ENCODE results near the gene LBR.

LBR gene

DNA sequence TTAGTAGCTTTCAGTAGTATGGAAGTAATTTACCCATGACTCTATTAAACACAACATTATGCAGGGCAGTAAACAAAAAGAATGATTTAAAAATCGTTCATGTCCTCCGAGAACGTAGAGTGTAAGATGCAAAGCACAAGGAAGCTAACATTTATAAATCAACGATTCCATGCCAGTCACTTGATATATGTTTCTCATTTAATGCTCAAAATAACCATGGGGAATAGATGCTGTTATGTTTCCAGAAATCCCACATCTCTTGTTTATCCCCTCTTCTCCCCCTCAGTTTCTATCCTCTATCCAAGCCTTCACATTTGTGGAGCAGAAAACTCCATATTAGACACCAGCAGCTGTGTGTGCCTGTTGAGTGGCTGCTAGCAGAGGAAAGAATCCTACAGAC lies 52.8 kb downstream of the LBR start:
- no peak for DNase-seq (ENCODE audit: low read depth in 2 of 2)

DNA sequence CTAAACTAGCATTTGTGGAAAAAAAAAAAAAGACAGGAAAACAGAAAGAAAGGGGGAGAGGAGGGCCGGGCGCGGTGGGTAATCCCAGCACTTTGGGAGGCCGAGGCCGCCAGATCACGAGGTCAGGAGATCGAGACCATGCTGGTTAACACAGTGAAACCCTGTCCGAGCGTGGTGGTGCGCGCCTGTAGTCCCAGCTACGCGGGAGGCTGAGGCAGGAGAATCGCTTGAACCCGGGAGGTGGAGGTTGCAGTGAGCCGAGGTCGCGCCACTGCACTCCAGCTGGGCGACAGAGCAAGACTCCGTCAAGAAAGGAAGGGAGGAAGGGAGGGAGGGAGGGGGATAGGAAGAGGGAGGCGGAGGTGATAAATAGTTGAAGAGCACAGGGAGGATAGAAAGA lies 54.7 kb downstream of the LBR start:
- DNase-seq (ENCODE audit: low read depth in 2 of 2) = no peak

DNA sequence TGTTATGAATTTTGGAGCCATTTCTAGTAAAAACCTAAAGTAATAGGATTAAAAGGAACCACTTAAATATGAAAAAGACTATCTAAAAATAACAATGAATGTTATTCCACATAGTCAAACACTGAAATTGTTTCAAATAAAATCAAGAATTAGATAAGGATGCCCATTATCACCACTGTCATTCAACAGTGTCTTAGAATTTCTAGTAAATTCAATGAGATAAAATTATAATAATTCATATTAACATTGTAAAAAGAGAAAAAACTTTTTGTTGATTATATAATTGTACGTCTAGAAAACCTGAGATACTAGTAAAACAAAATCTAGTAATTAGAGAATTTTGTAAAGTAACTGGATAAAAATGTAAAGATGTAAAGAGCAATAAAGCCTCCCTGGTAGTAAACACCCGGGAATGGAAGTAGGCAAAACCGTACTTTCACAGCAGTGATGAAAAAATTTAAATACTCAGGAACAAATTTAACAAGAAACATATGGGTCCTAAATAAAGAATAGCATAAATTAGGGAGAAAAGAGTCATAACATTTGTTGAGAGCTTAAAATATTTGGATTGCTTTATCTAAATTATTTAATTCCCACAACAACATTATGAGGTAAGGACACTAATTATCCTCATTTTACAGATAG lies 56.4 kb downstream of the LBR start:
- DNase-seq (ENCODE audit: low read depth in 2 of 2) = no peak

GRCh38 chr1:225368036-225368552 lies 59.7 kb downstream of the LBR start:
- DNase-seq (ENCODE audit: low read depth in 2 of 2) = no peak

DNA sequence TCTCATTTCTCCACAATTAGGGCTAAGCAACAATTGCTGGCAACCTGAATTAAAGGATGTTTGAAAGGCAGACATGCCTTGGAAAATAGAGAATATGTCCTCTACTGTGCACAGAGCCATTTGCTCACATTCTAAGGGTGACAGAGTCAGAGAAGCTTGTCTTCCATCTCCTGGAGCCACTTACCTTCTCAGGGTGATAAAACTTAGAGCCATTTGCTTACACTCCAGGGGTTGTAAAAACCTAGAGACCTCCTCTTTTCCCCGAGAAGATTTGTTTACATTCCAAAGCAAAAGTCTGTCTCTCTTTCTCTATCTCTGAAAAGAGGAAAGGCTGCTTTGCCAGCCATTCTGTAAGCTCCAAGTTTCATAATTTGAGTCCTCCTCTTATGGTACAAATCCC lies 61.3 kb downstream of the LBR start:
- DNase-seq (ENCODE audit: low read depth in 2 of 2) = no peak

DNA sequence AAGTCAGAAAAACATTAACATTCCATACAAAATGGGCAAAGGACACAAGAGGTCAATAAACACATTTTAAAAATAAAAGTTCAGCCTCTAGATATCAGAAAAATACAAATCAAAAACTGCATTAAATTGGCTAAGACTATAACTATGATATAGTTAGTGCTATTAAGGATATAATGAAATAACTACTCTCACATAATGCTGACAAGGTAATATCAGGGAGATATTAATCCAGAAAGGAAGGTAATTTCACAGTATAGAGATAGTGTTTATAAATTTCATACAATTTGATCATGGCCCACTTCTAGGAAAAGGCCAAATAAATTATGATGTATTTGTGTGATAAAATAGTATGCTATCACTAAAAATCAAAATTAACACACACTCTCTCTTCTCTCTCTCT lies 61.8 kb downstream of the LBR start:
- DNase-seq (ENCODE audit: low read depth in 2 of 2) = no peak

GRCh38 chr1:225364439-225364838 lies 63.4 kb downstream of the LBR start:
- DNase-seq (ENCODE audit: low read depth in 2 of 2) = no peak

DNA sequence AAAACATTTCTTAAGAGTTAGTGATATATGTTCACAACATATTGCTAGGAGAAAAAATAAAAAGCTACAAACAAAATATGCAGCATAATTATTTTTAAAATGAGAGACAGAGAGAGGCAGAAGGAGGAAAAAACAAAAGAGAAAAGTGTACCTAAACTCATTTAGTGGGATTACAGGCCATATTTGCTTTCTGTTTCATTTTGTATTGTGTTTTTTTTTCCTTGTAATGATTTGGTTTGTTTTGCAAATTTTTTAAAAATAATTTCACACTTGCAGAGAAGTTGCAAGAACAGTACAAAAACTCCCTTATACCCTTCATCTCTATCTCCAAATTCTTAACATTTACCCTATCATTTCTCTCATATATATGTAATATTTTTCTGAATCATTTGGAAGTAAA lies 65.0 kb downstream of the LBR start:
- no peak for DNase-seq (ENCODE audit: low read depth in 2 of 2)

- DNase-seq (ENCODE audit: low read depth in 2 of 2) = no peak
Measured at GRCh38 chr1:225361176-225361575, 66.7 kb downstream of the LBR start.

GRCh38 chr1:225360119-225360518 lies 67.7 kb downstream of the LBR start:
- DNase-seq (ENCODE audit: low read depth in 2 of 2) = no peak

GRCh38 chr1:225355863-225356262 lies 72.0 kb downstream of the LBR start:
- no peak for DNase-seq (ENCODE audit: low read depth in 2 of 2)

DNA sequence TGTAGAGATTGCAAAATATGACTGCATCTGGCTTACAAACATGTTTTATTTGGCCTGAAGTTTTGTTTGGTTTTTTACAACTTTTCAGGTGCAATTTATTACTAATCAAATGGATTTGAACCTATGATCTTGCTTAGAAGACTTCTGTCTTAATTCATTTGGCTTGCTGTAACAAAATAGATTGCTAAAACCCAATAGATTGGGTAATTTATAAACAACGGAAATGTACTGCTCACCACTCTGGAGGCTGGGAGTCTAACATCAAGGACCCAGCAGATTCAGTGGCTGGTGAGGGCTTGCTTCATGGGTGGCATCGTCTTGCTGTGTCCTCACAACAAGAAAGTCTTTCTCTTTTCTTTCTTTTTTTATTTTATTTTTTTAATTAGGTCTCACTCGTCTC lies 72.9 kb downstream of the LBR start:
- DNase-seq (ENCODE audit: low read depth in 2 of 2) = no peak
